Measurements from ENCODE around the gene SPEF2.

SPEF2 gene

DNA sequence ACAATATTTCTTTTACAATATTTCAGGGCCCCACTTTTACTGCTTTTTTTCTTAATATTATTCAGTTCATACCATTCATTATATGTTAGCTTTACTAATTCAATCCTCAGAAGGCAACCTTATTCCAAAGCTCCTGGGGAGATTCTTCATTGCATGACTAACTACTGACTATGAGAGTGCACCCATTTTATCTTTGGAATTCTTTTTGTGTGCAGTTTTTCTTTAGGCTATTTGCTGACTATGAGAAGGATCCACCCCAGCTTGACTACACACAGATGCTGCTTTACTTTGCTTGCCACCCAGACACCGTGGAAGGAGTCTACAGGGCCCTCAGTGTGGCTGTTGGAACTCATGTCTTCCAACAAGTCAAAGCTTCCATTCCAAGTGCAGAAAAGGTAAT lies 182.1 kb downstream of the SPEF2 start:
- Histone ChIP-seq H3K27ac (ENCODE audit: low read depth, low read length) (no peak overlapping the region), H3K27me3 (ENCODE audit: control insufficient read depth, low read length) (no peaks in the 10 kb centered on the region), H3K79me2 (ENCODE audit: control insufficient read depth, low read length) (no peaks in the 10 kb centered on the region), H3K4me1 (ENCODE audit: control insufficient read depth, low read length) (peaks cover 26% of the 10 kb centered on the region), H4K20me1 (ENCODE audit: control insufficient read depth, insufficient read depth, low read depth, low read length) (no peaks in the 10 kb centered on the region), H3K9me2 (replicated peaks; ENCODE audit: control insufficient read depth, low read length) (no peaks in the 10 kb centered on the region), H3K36me3 (ENCODE audit: control insufficient read depth, low read length) (no peaks in the 10 kb centered on the region), H3K4me3 (ENCODE audit: low read length) (no peak overlapping the region), H3K9me3 (ENCODE audit: control insufficient read depth, insufficient read depth, low read length) (no peaks in the 10 kb centered on the region), H3F3A (ENCODE audit: control insufficient read depth, insufficient read depth) (no peaks in the 10 kb centered on the region), H3K4me2 (ENCODE audit: low read length) (no peak overlapping the region)
- TF ChIP-seq, protein P1, sequence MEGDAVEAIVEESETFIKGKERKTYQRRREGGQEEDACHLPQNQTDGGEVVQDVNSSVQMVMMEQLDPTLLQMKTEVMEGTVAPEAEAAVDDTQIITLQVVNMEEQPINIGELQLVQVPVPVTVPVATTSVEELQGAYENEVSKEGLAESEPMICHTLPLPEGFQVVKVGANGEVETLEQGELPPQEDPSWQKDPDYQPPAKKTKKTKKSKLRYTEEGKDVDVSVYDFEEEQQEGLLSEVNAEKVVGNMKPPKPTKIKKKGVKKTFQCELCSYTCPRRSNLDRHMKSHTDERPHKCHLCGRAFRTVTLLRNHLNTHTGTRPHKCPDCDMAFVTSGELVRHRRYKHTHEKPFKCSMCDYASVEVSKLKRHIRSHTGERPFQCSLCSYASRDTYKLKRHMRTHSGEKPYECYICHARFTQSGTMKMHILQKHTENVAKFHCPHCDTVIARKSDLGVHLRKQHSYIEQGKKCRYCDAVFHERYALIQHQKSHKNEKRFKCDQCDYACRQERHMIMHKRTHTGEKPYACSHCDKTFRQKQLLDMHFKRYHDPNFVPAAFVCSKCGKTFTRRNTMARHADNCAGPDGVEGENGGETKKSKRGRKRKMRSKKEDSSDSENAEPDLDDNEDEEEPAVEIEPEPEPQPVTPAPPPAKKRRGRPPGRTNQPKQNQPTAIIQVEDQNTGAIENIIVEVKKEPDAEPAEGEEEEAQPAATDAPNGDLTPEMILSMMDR (IDR thresholded peaks at IDR 0.05; ENCODE audit: low read depth, low read length, poor library complexity, severe bottlenecking), result no peak
- TF ChIP-seq EZH2phosphoT487 (IDR thresholded peaks at IDR 0.05; ENCODE audit: borderline replicate concordance, low read length), result no peak

DNA sequence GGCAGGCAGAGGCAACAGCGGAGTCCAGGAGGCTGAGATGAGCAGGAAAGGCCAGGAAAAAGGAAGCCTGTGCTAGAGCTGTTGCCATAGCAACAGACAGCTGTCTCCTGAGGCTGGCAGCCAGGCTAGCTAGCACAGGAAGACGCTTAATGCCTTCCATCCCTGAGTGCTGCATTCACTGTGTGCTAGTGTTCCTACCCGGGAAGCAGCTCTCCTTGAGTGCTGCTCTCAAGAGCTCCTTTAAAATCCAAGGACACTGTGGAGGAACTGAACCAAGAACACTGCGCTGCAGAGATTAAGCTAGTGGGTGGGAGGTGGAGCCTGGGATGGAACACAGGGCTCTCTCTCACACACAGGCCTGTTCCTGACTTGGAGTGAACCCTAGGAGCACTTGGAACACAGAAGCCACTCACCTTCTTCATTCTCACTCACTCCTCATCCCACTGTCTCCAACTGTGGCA lies 185.6 kb downstream of the SPEF2 start:
- no peaks in the 10 kb centered on the region for H3K9me3 ChIP-seq (ENCODE audit: control insufficient read depth, insufficient read depth, low read length)
- TF ChIP-seq, protein P1 (IDR thresholded peaks at IDR 0.05; ENCODE audit: low read depth, low read length, poor library complexity, severe bottlenecking), result no peak
- no peak for TF ChIP-seq EZH2phosphoT487 (IDR thresholded peaks at IDR 0.05; ENCODE audit: borderline replicate concordance, low read length)
- peak overlapping the region; percentile 12; the same call in 1 of the 2 replicates for H3K4me2 ChIP-seq (ENCODE audit: low read length)
- no peak overlapping the region for H3K4me3 ChIP-seq (ENCODE audit: low read length)
- no peaks in the 10 kb centered on the region for H3K79me2 ChIP-seq (ENCODE audit: control insufficient read depth, low read length)
- no peaks in the 10 kb centered on the region for H3K27me3 ChIP-seq (ENCODE audit: control insufficient read depth, low read length)
- no peaks in the 10 kb centered on the region for H4K20me1 ChIP-seq (ENCODE audit: control insufficient read depth, insufficient read depth, low read depth, low read length)
- H3K27ac ChIP-seq (ENCODE audit: low read depth, low read length), result no peak overlapping the region
- no peaks in the 10 kb centered on the region for H3F3A ChIP-seq (ENCODE audit: control insufficient read depth, insufficient read depth)
- peaks cover 23% of the 10 kb centered on the region for H3K4me1 ChIP-seq (ENCODE audit: control insufficient read depth, low read length)
- no peaks in the 10 kb centered on the region for H3K9me2 ChIP-seq (replicated peaks; ENCODE audit: control insufficient read depth, low read length)
- H3K36me3 ChIP-seq (ENCODE audit: control insufficient read depth, low read length), result no peaks in the 10 kb centered on the region

DNA sequence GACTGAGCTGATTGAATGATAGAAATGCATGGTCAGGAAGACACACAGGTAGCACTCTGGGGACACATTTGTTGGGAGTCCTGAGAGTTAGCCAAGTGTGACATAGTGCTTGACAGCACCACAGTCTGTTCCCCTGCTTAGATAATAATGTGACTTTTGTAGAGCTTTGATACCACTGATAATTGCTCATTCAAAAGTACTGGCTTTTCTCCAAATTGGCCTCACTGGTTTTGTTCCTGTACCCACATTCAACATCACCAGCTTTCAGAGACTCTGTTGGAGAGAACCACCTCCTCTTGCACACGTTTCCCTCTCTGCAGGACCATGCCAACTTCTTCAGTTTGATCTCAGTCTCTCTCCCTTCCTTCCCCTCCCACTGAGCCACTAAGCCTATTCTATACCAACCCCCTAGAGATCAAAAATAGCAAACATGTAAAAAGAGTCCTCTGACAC lies 186.6 kb downstream of the SPEF2 start:
- no peaks in the 10 kb centered on the region for H3K36me3 ChIP-seq (ENCODE audit: control insufficient read depth, low read length)
- no peaks in the 10 kb centered on the region for H3K9me3 ChIP-seq (ENCODE audit: control insufficient read depth, insufficient read depth, low read length)
- no peaks in the 10 kb centered on the region for H3K9me2 ChIP-seq (replicated peaks; ENCODE audit: control insufficient read depth, low read length)
- H3K4me2 ChIP-seq (ENCODE audit: low read length), result peak overlapping the region; percentile 4; the same call in 1 of the 2 replicates
- H3K27me3 ChIP-seq (ENCODE audit: control insufficient read depth, low read length), result no peaks in the 10 kb centered on the region
- TF ChIP-seq, protein P1 (IDR thresholded peaks at IDR 0.05; ENCODE audit: low read depth, low read length, poor library complexity, severe bottlenecking), result no peak
- no peak for TF ChIP-seq EZH2phosphoT487 (IDR thresholded peaks at IDR 0.05; ENCODE audit: borderline replicate concordance, low read length)
- H3K4me3 ChIP-seq (ENCODE audit: low read length), result no peak overlapping the region
- H3K4me1 ChIP-seq (ENCODE audit: control insufficient read depth, low read length), result peaks cover 23% of the 10 kb centered on the region
- no peaks in the 10 kb centered on the region for H3K79me2 ChIP-seq (ENCODE audit: control insufficient read depth, low read length)
- H3F3A ChIP-seq (ENCODE audit: control insufficient read depth, insufficient read depth), result no peaks in the 10 kb centered on the region
- H3K27ac ChIP-seq (ENCODE audit: low read depth, low read length), result no peak overlapping the region
- no peaks in the 10 kb centered on the region for H4K20me1 ChIP-seq (ENCODE audit: control insufficient read depth, insufficient read depth, low read depth, low read length)

Data from DOHH2 (cell line).